ENCODE data around the gene SMG6.

DNA sequence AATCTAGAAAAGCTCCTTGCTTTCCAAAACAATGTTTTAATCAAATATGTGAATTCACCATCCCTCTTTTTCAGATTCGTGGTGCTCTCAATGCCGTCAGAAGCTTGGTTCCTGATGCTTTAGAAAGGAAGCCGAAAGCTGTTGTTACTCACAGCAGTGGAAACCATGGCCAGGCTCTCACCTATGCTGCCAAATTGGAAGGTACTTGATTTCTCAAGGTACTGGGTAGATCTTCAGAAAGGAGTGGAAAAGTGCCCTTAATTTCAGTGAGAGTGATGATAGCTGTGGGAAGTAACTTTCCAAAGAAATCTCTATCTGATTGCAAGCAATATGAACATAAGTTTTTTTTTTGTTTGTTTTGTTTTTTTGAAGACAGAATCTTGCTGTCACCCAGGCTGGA lies 14.2 kb upstream of the SMG6 start:
- TF ChIP-seq, protein P1, sequence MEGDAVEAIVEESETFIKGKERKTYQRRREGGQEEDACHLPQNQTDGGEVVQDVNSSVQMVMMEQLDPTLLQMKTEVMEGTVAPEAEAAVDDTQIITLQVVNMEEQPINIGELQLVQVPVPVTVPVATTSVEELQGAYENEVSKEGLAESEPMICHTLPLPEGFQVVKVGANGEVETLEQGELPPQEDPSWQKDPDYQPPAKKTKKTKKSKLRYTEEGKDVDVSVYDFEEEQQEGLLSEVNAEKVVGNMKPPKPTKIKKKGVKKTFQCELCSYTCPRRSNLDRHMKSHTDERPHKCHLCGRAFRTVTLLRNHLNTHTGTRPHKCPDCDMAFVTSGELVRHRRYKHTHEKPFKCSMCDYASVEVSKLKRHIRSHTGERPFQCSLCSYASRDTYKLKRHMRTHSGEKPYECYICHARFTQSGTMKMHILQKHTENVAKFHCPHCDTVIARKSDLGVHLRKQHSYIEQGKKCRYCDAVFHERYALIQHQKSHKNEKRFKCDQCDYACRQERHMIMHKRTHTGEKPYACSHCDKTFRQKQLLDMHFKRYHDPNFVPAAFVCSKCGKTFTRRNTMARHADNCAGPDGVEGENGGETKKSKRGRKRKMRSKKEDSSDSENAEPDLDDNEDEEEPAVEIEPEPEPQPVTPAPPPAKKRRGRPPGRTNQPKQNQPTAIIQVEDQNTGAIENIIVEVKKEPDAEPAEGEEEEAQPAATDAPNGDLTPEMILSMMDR (IDR thresholded peaks at IDR 0.05) = no peak
- no peak for TF ChIP-seq POLR2A (IDR thresholded peaks at IDR 0.05)
- TF ChIP-seq EP300 (IDR thresholded peaks at IDR 0.05) = no peak
